Amniotic stem cell (primary cell): Measurements from ENCODE around the gene NRG3.

Experiments used
- DNase-seq: peaks from one replicate; lab custom pipeline; 2025; lab: John Stamatoyannopoulos, UW

Gene NRG3

GRCh38 chr10:82680608-82681007 lies 805.6 kb downstream of the NRG3 start:
- no peak for DNase-seq

GRCh38 chr10:82683945-82684344 lies 809.0 kb downstream of the NRG3 start:
- DNase-seq: no peak

- no peak for DNase-seq
Observed at GRCh38 chr10:82685087-82685486, 810.1 kb downstream of the NRG3 start.

GRCh38 chr10:82691211-82691610 lies 816.2 kb downstream of the NRG3 start:
- DNase-seq: no peak

- no peak for DNase-seq
Observed at GRCh38 chr10:82692458-82692857, 817.5 kb downstream of the NRG3 start.

- DNase-seq: no peak
Observed at GRCh38 chr10:82721831-82722230, 846.8 kb downstream of the NRG3 start.

- no peak for DNase-seq
Observed at GRCh38 chr10:82722273-82722672, 847.3 kb downstream of the NRG3 start.

- DNase-seq: no peak
Observed at GRCh38 chr10:82736305-82736704, 861.3 kb downstream of the NRG3 start.

GRCh38 chr10:82737549-82737948 lies 862.6 kb downstream of the NRG3 start:
- no peak for DNase-seq

- DNase-seq: no peak
Observed at GRCh38 chr10:82738592-82738991, 863.6 kb downstream of the NRG3 start.

- DNase-seq: peak; percentile 7
Observed at GRCh38 chr10:82742478-82742877, 867.5 kb downstream of the NRG3 start.

GRCh38 chr10:82742898-82743297 lies 867.9 kb downstream of the NRG3 start:
- no peak for DNase-seq

GRCh38 chr10:82750538-82750937 lies 875.5 kb downstream of the NRG3 start:
- no peak for DNase-seq

- DNase-seq: no peak
Observed at GRCh38 chr10:82757397-82757796, 882.4 kb downstream of the NRG3 start.

GRCh38 chr10:82757901-82758300 lies 882.9 kb downstream of the NRG3 start:
- DNase-seq: no peak

GRCh38 chr10:82759050-82759449 lies 884.1 kb downstream of the NRG3 start:
- no peak for DNase-seq

GRCh38 chr10:82762641-82763040 lies 887.6 kb downstream of the NRG3 start:
- no peak for DNase-seq

- DNase-seq: no peak
Observed at GRCh38 chr10:82768040-82768439, 893.0 kb downstream of the NRG3 start.

GRCh38 chr10:82778908-82779307 lies 903.9 kb downstream of the NRG3 start:
- no peak for DNase-seq

GRCh38 chr10:82796510-82796909 lies 921.5 kb downstream of the NRG3 start:
- no peak for DNase-seq

- no peak for DNase-seq
Observed at GRCh38 chr10:82801289-82801688, 926.3 kb downstream of the NRG3 start.

GRCh38 chr10:82811621-82812020 lies 936.6 kb downstream of the NRG3 start:
- no peak for DNase-seq

GRCh38 chr10:82813856-82814255 lies 938.9 kb downstream of the NRG3 start:
- no peak for DNase-seq

GRCh38 chr10:82814635-82815034 lies 939.6 kb downstream of the NRG3 start:
- no peak for DNase-seq

- no peak for DNase-seq
Observed at GRCh38 chr10:82815680-82816079, 940.7 kb downstream of the NRG3 start.
